CD14-positive monocyte (primary cell): Measurements from ENCODE around the gene RCAN3. TPM values are rescaled to one million over a fixed set of nuclear protein-coding genes. Genes with fewer than 3 reads are reported as not detected.
"Not testable (repeated sequence)": the region's sequence is repeated elsewhere in the genome, so short reads cannot be mapped to it uniquely, and the experiment has no call there.

Experiments
- DNase-seq, 3 donors: peaks; one replicate each; pipeline ENCODE4 v3.0.0-alpha.2; 2011 to 2022
- H2AFZ ChIP-seq: 2 replicates; pipeline ENCODE4 v1.6.0; 2012; ENCODE audit warnings: mild to moderate bottlenecking, low read depth, low read length, inconsistent platforms; ENCODE audit not compliant: insufficient read depth, poor library complexity, severe bottlenecking
- H3K27ac ChIP-seq, 2 donors: 1 replicate in 1 of 2; 2 replicates in 1 of 2; pipeline ENCODE4 v1.5.1; 2012 to 2013; ENCODE audit warnings: low read length in 2 of 2, control low read depth in 1 of 2, inconsistent platforms in 1 of 2, low read depth in 1 of 2, mild to moderate bottlenecking in 1 of 2
- H3K27me3 ChIP-seq, 2 donors: one replicate each; pipeline versions ENCODE4 v1.6.0 to v1.6.1; 2011 to 2013; ENCODE audit warnings: low read length in 2 of 2; ENCODE audit not compliant: control insufficient read depth in 2 of 2, insufficient read depth in 2 of 2
- H3K36me3 ChIP-seq, 2 donors: replicated peaks in 1 of 2; 1 replicate in 1 of 2; 2 replicates in 1 of 2; pipeline versions ENCODE4 v1.5.1 to v1.6.1; 2012 to 2013; ENCODE audit warnings: low read length in 2 of 2, control low read depth in 1 of 2, inconsistent platforms in 1 of 2, mild to moderate bottlenecking in 1 of 2; ENCODE audit not compliant: insufficient read depth in 2 of 2, control insufficient read depth in 1 of 2
- H3K4me1 ChIP-seq, 2 donors: 1 replicate in 1 of 2; 2 replicates in 1 of 2; pipeline versions ENCODE4 v1.5.1 to v1.6.1; 2012 to 2013; ENCODE audit warnings: low read length in 2 of 2, control low read depth in 1 of 2, inconsistent platforms in 1 of 2, mild to moderate bottlenecking in 1 of 2, moderate library complexity in 1 of 2; ENCODE audit not compliant: insufficient read depth in 2 of 2, control insufficient read depth in 1 of 2
- H3K4me2 ChIP-seq: replicated peaks from 2 replicates; pipeline ENCODE3; 2012; ENCODE audit warnings: low read length, moderate library complexity, mild to moderate bottlenecking; ENCODE audit not compliant: poor library complexity, severe bottlenecking; ENCODE audit errors: extremely low read depth
- H3K4me3 ChIP-seq, 3 experiments: fragments of 200-600 bp in 1 of 3; sonication (generic) in 1 of 3; replicated peaks in 1 of 3; 1 replicate in 2 of 3; 2 replicates in 1 of 3; pipeline ENCODE4 v1.5.1; 2011 to 2013; ENCODE audit warnings: low read length in 3 of 3, mild to moderate bottlenecking in 3 of 3, control low read depth in 2 of 3, low read depth in 2 of 3, inconsistent platforms in 1 of 3, moderate library complexity in 1 of 3
- H3K79me2 ChIP-seq: 2 replicates; pipeline ENCODE4 v1.6.0; 2012; ENCODE audit warnings: mild to moderate bottlenecking, control low read depth, inconsistent platforms, low read length, moderate library complexity; ENCODE audit not compliant: insufficient read depth
- H3K9ac ChIP-seq: 2 replicates; pipeline ENCODE4 v1.6.0; 2017; ENCODE audit warnings: low read length, mild to moderate bottlenecking; ENCODE audit not compliant: insufficient read depth, poor library complexity, severe bottlenecking
- H3K9me3 ChIP-seq, 2 donors: replicated peaks in 1 of 2; 1 replicate in 1 of 2; 2 replicates in 1 of 2; pipeline versions ENCODE4 v1.5.1 to v1.6.1; 2012 to 2013; ENCODE audit warnings: low read length in 2 of 2, control low read depth in 1 of 2; ENCODE audit not compliant: control insufficient read depth in 1 of 2, insufficient read depth in 1 of 2
- H4K20me1 ChIP-seq: 2 replicates; pipeline ENCODE4 v1.6.0; 2012; ENCODE audit warnings: mild to moderate bottlenecking, low read length, control low read depth, moderate library complexity; ENCODE audit not compliant: insufficient read depth
- H3K27ac Mint-ChIP-seq, 7 donors: one replicate each; pipeline ENCODE4 v1.8.0; 2020; ENCODE audit warnings: mild to moderate bottlenecking in 7 of 7, mixed read lengths in 7 of 7, moderate library complexity in 6 of 7, inconsistent platforms in 2 of 7
- H3K27me3 Mint-ChIP-seq, 3 donors: one replicate each; pipeline ENCODE4 v1.8.0; 2021 to 2022; ENCODE audit warnings: low read depth in 3 of 3, mild to moderate bottlenecking in 3 of 3, mixed read lengths in 3 of 3, moderate library complexity in 3 of 3, inconsistent platforms in 1 of 3
- H3K36me3 Mint-ChIP-seq, 2 donors: one replicate each; pipeline ENCODE4 v1.8.0; 2020; ENCODE audit warnings: mixed read lengths in 2 of 2, inconsistent platforms in 1 of 2, mild to moderate bottlenecking in 1 of 2
- H3K4me1 Mint-ChIP-seq: one replicate; pipeline ENCODE4 v1.8.0; 2020; ENCODE audit warnings: mild to moderate bottlenecking, mixed read lengths
- H3K4me3 Mint-ChIP-seq, 2 donors: one replicate each; pipeline ENCODE4 v1.8.0; 2020; ENCODE audit warnings: mild to moderate bottlenecking in 2 of 2, mixed read lengths in 2 of 2, moderate library complexity in 1 of 2
- H3K9me3 Mint-ChIP-seq, 7 donors: one replicate each; pipeline ENCODE4 v1.8.0; 2020 to 2022; ENCODE audit warnings: mixed read lengths in 7 of 7, mild to moderate bottlenecking in 6 of 7, moderate library complexity in 6 of 7, inconsistent platforms in 2 of 7
- CTCF ChIP-seq: fragments of 200-600 bp; IDR thresholded peaks from one replicate; pipeline ENCODE4 v1.8.0; 2022; ENCODE audit warnings: antibody characterized with exemption, mild to moderate bottlenecking
- WGBS: methylation state at CpG from one replicate; pipeline ENCODE4 v1.1.5; 2013; ENCODE audit warnings: missing lambda C conversion rate; ENCODE audit not compliant: insufficient coverage; 5-methylcytosine and 5-hydroxymethylcytosine counted together
- intact Hi-C, 2 donors: fragments of 100-400 bp; cut with micrococcal nuclease; formaldehyde crosslinking; loops; one replicate each; pipeline versions ENCODE4 v1.15.0 to v1.15.1; 2023
- polyA plus RNA-seq, 3 donors: library from polyadenylated mRNA; depleted of rRNA in 1 of 3; unstranded in 2 of 3; stranded (reverse) in 1 of 3; fragments of 300-500 nt in 2 of 3; fragments of >200 nt in 1 of 3; fragmentation: Illumina TruSeq in 2 of 3; gene quantifications; 1 replicate in 2 of 3; 2 replicates in 1 of 3; pipeline ENCODE4 v1.2.3, GENCODE V29; 2012 to 2021

The RCAN3 gene
- polyA plus RNA-seq, 3 donors: 7.1 to 9.1 (median 8.8) TPM

GRCh38 chr1:24513706-24514105 lies 11.1 kb downstream of the RCAN3 start:
- Histone ChIP-seq H4K20me1 (no peaks in the 10 kb centered on the region), H3K4me3 (no peak overlapping the region), H3K27me3 (no peaks in the 10 kb centered on the region), H3K4me2 (no peak overlapping the region), H3K79me2 (peaks cover 26% of the 10 kb centered on the region), H2AFZ (no peak overlapping the region), H3K4me1 (no peaks in the 10 kb centered on the region), H3K36me3 (peaks cover 0 to 29% of the 10 kb centered on the region in 2 donors), H3K9ac (no peak overlapping the region), H3K9me3 (no peaks in the 10 kb centered on the region), H3K27ac (no peak overlapping the region)
- H3K27ac Mint-ChIP-seq: no peak overlapping the region
- intact Hi-C loops: no loop called here
- H3K9me3 Mint-ChIP-seq: no peaks in the 10 kb centered on the region
- TF ChIP-seq CTCF: no peak
- no peak for DNase-seq
- peaks cover 31 to 38% of the 10 kb centered on the region in 2 donors for H3K36me3 Mint-ChIP-seq
- H3K27me3 Mint-ChIP-seq: no peaks in the 10 kb centered on the region
- H3K4me1 Mint-ChIP-seq: peaks cover 5% of the 10 kb centered on the region
- H3K4me3 Mint-ChIP-seq: no peak overlapping the region
- WGBS: no CpG with 5 or more reads among the region's 2 CpGs

- Histone ChIP-seq H3K4me3 (no peak overlapping the region), H4K20me1 (no peaks in the 10 kb centered on the region), H3K27me3 (no peaks in the 10 kb centered on the region), H3K27ac (no peak overlapping the region), H3K36me3 (peaks cover 0 to 38% of the 10 kb centered on the region in 2 donors), H3K9ac (no peak overlapping the region), H3K4me2 (no peak overlapping the region), H3K4me1 (no peaks in the 10 kb centered on the region), H3K9me3 (no peaks in the 10 kb centered on the region), H3K79me2 (peaks cover 20% of the 10 kb centered on the region), H2AFZ (no peak overlapping the region)
- Mint-ChIP-seq H3K36me3 (peaks cover 31 to 35% of the 10 kb centered on the region in 2 donors), H3K9me3 (no peaks in the 10 kb centered on the region), H3K27ac (no peak overlapping the region), H3K4me3 (no peak overlapping the region), H3K4me1 (peaks cover 5% of the 10 kb centered on the region), H3K27me3 (no peaks in the 10 kb centered on the region)
- intact Hi-C loops: no loop called here
- no CpG with 5 or more reads among the region's 5 CpGs for WGBS
- TF ChIP-seq CTCF: no peak
- no peak for DNase-seq
Observed at GRCh38 chr1:24514946-24515345, 12.3 kb downstream of the RCAN3 start.

- H3K4me1 Mint-ChIP-seq, H3K27me3 ChIP-seq, H3K9ac ChIP-seq, DNase-seq, H3K4me2 ChIP-seq, H3K9me3 ChIP-seq, H3K27me3 Mint-ChIP-seq, intact Hi-C loops, H3K4me3 Mint-ChIP-seq, H3K4me1 ChIP-seq, H2AFZ ChIP-seq, H3K27ac ChIP-seq, H3K4me3 ChIP-seq, H4K20me1 ChIP-seq, H3K9me3 Mint-ChIP-seq: not testable (repeated sequence)
- peak overlapping the region in 3 of 7 donors; percentile 4 to 31 (median 21) for H3K27ac Mint-ChIP-seq
- Histone ChIP-seq H3K36me3 (peaks cover 0 to 44% of the 10 kb centered on the region in 2 donors), H3K79me2 (peaks cover 17% of the 10 kb centered on the region)
- WGBS: 100% methylated on average over 10 of the region's 14 CpGs
- H3K36me3 Mint-ChIP-seq: peaks cover 35 to 40% of the 10 kb centered on the region in 2 donors
Observed at GRCh38 chr1:24515671-24516209, 13.1 kb downstream of the RCAN3 start.
